CD4-positive, alpha-beta T cell (primary cell): ENCODE measurements around the gene CDH4. TPM values are rescaled to one million over a fixed set of nuclear protein-coding genes. Genes with fewer than 3 reads are reported as not detected.

Experiments
- ATAC-seq: fragments of 200-7000 bp; cut with Tn5 transposase; one replicate; pipeline ENCODE4 v1.10.0; 2022; ENCODE audit warnings: mild to moderate bottlenecking; ENCODE audit not compliant: poor library complexity
- CTCF ChIA-PET: fragments of 350-600 bp; sonication (Branson Sonifier 250); formaldehyde crosslinking; loops from one replicate; lab custom pipeline; 2021; ENCODE audit warnings: antibody characterized with exemption, inconsistent platforms; lab: Charles Lee
- POLR2A ChIA-PET: fragments of 350-600 bp; sonication (Branson Sonifier 250); formaldehyde crosslinking; loops from one replicate; lab custom pipeline; 2021; ENCODE audit warnings: antibody characterized with exemption, inconsistent platforms; lab: Charles Lee
- DNase-seq, 14 experiments: peaks; one replicate each; pipeline ENCODE4 v3.0.0-alpha.2; 2013 to 2020; ENCODE audit warnings: mixed read lengths in 2 of 14
- H3K27ac ChIP-seq, 2 donors: one replicate each; pipeline versions ENCODE4 v1.5.1 to v1.7.0; 2013; ENCODE audit warnings: low read length in 2 of 2, low read depth in 1 of 2, mild to moderate bottlenecking in 1 of 2
- H3K27me3 ChIP-seq, 2 experiments: 1 replicate in 1 of 2; 2 replicates in 1 of 2; pipeline versions ENCODE4 v1.6.1 to v1.7.0; 2013; ENCODE audit warnings: low read length in 2 of 2, control low read depth in 1 of 2, mild to moderate bottlenecking in 1 of 2, moderate library complexity in 1 of 2; ENCODE audit not compliant: insufficient read depth in 2 of 2, control insufficient read depth in 1 of 2
- H3K36me3 ChIP-seq: one replicate; pipeline ENCODE4 v1.6.1; 2013; ENCODE audit warnings: low read length, control low read depth; ENCODE audit not compliant: insufficient read depth
- H3K4me1 ChIP-seq: one replicate; pipeline ENCODE4 v1.6.1; 2013; ENCODE audit warnings: low read length, control low read depth; ENCODE audit not compliant: insufficient read depth
- H3K4me3 ChIP-seq: one replicate; pipeline ENCODE4 v1.5.1; 2013; ENCODE audit warnings: mild to moderate bottlenecking, low read length, moderate library complexity
- H3K9me3 ChIP-seq, 2 experiments: 1 replicate in 1 of 2; 2 replicates in 1 of 2; pipeline versions ENCODE4 v1.6.1 to v1.7.0; 2013; ENCODE audit warnings: low read length in 2 of 2, mild to moderate bottlenecking in 2 of 2, control low read depth in 1 of 2, moderate library complexity in 1 of 2; ENCODE audit not compliant: control insufficient read depth in 1 of 2, insufficient read depth in 1 of 2
- H3K27ac Mint-ChIP-seq: one replicate; pipeline ENCODE4 v1.8.0; 2020; ENCODE audit warnings: mixed read lengths
- H3K27me3 Mint-ChIP-seq: one replicate; pipeline ENCODE4 v1.8.0; 2021; ENCODE audit warnings: mixed read lengths
- H3K36me3 Mint-ChIP-seq: one replicate; pipeline ENCODE4 v1.8.0; 2021; ENCODE audit warnings: low read depth, mixed read lengths
- H3K4me1 Mint-ChIP-seq: one replicate; pipeline ENCODE4 v1.8.0; 2021; ENCODE audit warnings: low read depth, mixed read lengths
- H3K4me3 Mint-ChIP-seq: one replicate; pipeline ENCODE4 v1.8.0; 2020; ENCODE audit warnings: mild to moderate bottlenecking, mixed read lengths
- H3K9me3 Mint-ChIP-seq: one replicate; pipeline ENCODE4 v1.8.0; 2020; ENCODE audit warnings: mixed read lengths
- CTCF ChIP-seq: fragments of 200-600 bp; IDR thresholded peaks from one replicate; pipeline ENCODE4 v1.8.0; 2022; ENCODE audit warnings: antibody characterized with exemption, mild to moderate bottlenecking
- intact Hi-C, 2 experiments: fragments of 100-400 bp; cut with DNase I in 1 of 2; cut with micrococcal nuclease in 1 of 2; formaldehyde crosslinking; loops; one replicate each; pipeline versions ENCODE4 v1.15.1 to v1.9.0; 2023 to 2025; cut with DNase I, micrococcal nuclease
- total RNA-seq, 174 experiments: library from RNA in 2 of 174; stranded (reverse) in 2 of 174; gene quantifications; one replicate each; pipeline ENCODE4 v1.2.3 and lab custom pipeline; 2021 to 2026

CDH4 gene
- total RNA-seq, 2 experiments from 2014 or later = 0.11 TPM

GRCh38 chr20:61539706-61540360, 287.8 kb downstream of the CDH4 start:
- Histone ChIP-seq H3K36me3 (no peaks in the 10 kb centered on the region), H3K4me3 (no peak overlapping the region), H3K27ac (no peak overlapping the region), H3K27me3 (no peaks in the 10 kb centered on the region), H3K9me3 (peaks cover 0 to 11% of the 10 kb centered on the region in 2 experiments), H3K4me1 (no peaks in the 10 kb centered on the region)
- no peak overlapping the region for H3K4me3 Mint-ChIP-seq
- H3K36me3 Mint-ChIP-seq = no peaks in the 10 kb centered on the region
- ChIA-PET CTCF (no interaction called here), POLR2A (no interaction called here)
- intact Hi-C loops = no loop called here
- H3K9me3 Mint-ChIP-seq = no peaks in the 10 kb centered on the region
- no peak for ATAC-seq
- no peaks in the 10 kb centered on the region for H3K4me1 Mint-ChIP-seq
- TF ChIP-seq CTCF = no peak
- H3K27ac Mint-ChIP-seq = no peak overlapping the region
- H3K27me3 Mint-ChIP-seq = no peaks in the 10 kb centered on the region
- no peak for DNase-seq

GRCh38 chr20:61541537-61541936, 289.5 kb downstream of the CDH4 start:
- no peak for ATAC-seq

GRCh38 chr20:61543086-61543485, 291.0 kb downstream of the CDH4 start:
- DNase-seq (no peak), ATAC-seq (no peak)
- H3K27ac ChIP-seq = no peak overlapping the region
- H3K36me3 ChIP-seq = no peaks in the 10 kb centered on the region
- H3K27ac Mint-ChIP-seq = no peak overlapping the region
- no peaks in the 10 kb centered on the region for H3K4me1 ChIP-seq
- H3K9me3 Mint-ChIP-seq = no peaks in the 10 kb centered on the region
- H3K36me3 Mint-ChIP-seq = no peaks in the 10 kb centered on the region
- no peak for TF ChIP-seq CTCF
- ChIA-PET CTCF (no interaction called here), POLR2A (no interaction called here)
- H3K4me3 ChIP-seq = no peak overlapping the region
- intact Hi-C loops = no loop called here
- no peak overlapping the region for H3K4me3 Mint-ChIP-seq
- no peaks in the 10 kb centered on the region for H3K27me3 ChIP-seq
- no peaks in the 10 kb centered on the region for H3K4me1 Mint-ChIP-seq
- no peaks in the 10 kb centered on the region for H3K27me3 Mint-ChIP-seq
- H3K9me3 ChIP-seq = peaks cover 0 to 27% of the 10 kb centered on the region in 2 experiments

More at GRCh38 chr20:61541537-61541936, 289.5 kb downstream of the CDH4 start:
- no peaks in the 10 kb centered on the region for H3K27me3 Mint-ChIP-seq
- ChIA-PET CTCF (no interaction called here), POLR2A (no interaction called here)
- DNase-seq = no peak
- H3K36me3 ChIP-seq = no peaks in the 10 kb centered on the region
- H3K9me3 Mint-ChIP-seq = no peaks in the 10 kb centered on the region
- H3K36me3 Mint-ChIP-seq = no peaks in the 10 kb centered on the region
- H3K4me3 ChIP-seq = no peak overlapping the region
- H3K27me3 ChIP-seq = no peaks in the 10 kb centered on the region
- H3K4me3 Mint-ChIP-seq = no peak overlapping the region
- no peak overlapping the region for H3K27ac Mint-ChIP-seq
- no peak overlapping the region for H3K27ac ChIP-seq
- TF ChIP-seq CTCF = no peak
- H3K4me1 Mint-ChIP-seq = no peaks in the 10 kb centered on the region
- intact Hi-C loops = no loop called here
- H3K4me1 ChIP-seq = no peaks in the 10 kb centered on the region
- peaks cover 0 to 17% of the 10 kb centered on the region in 2 experiments for H3K9me3 ChIP-seq
